ENCODE data around the gene FOXN1. TPM values are rescaled to one million over a fixed set of nuclear protein-coding genes. Genes with fewer than 3 reads are reported as not detected.

The FOXN1 gene
- total RNA-seq, 1 experiment from 2014 or later = not detected

- TF ChIP-seq PREB (CRISPR knock-in tag; IDR thresholded peaks at IDR 0.05; ENCODE audit: borderline replicate concordance) (no peak), CREM (CRISPR knock-in tag; IDR thresholded peaks at IDR 0.05) (no peak), TEAD1 (CRISPR knock-in tag; IDR thresholded peaks at IDR 0.05) (no peak), CBFB (CRISPR knock-in tag; IDR thresholded peaks at IDR 0.05; ENCODE audit: low read depth) (no peak), ZBTB21 (CRISPR knock-in tag; IDR thresholded peaks at IDR 0.05; ENCODE audit: borderline replicate concordance) (no peak), HMGA2 (CRISPR knock-in tag; IDR thresholded peaks at IDR 0.05) (no peak), NR3C1 (CRISPR knock-in tag; conservative IDR thresholded peaks at IDR 0.05; ENCODE audit: low read depth) (no peak)
Observed at GRCh38 chr17:28567604-28568003, 61.5 kb downstream of the FOXN1 start (continued).

GRCh38 chr17:28569446-28569845, 63.3 kb downstream of the FOXN1 start:
- POLR2A ChIA-PET = no interaction called here
- peak overlapping the region; percentile 27 for H3K27ac Mint-ChIP-seq
- CTCF ChIA-PET = interaction anchor here (2.6 to 4.9 kb wide), 2 partner anchors 22 to 75 kb away, joined by 10 to 26 read pairs; partner anchors contain the start of gene BLTP2
- peaks cover 20% of the 10 kb centered on the region for H3K36me3 Mint-ChIP-seq
- H3K9me3 Mint-ChIP-seq = no peaks in the 10 kb centered on the region
- H3K4me3 Mint-ChIP-seq = peak overlapping the region; percentile 91
- TF ChIP-seq ZNF512 (CRISPR knock-in tag; IDR thresholded peaks at IDR 0.05; ENCODE audit: borderline replicate concordance) (no peak), GRHL2 (CRISPR knock-in tag; IDR thresholded peaks at IDR 0.05; ENCODE audit: insufficient replicate concordance, severe bottlenecking) (no peak)
- ATAC-seq (no peak), DNase-seq (ENCODE audit: low spot score) (no peak)
- H3K4me1 Mint-ChIP-seq = peaks cover 14% of the 10 kb centered on the region
- H3K27me3 Mint-ChIP-seq (ENCODE audit: low read depth) = peaks cover 3% of the 10 kb centered on the region; the same call in 1 of the 2 replicates

GRCh38 chr17:28570716-28571360, 64.7 kb downstream of the FOXN1 start:
- Mint-ChIP-seq H3K4me1 (peaks cover 16% of the 10 kb centered on the region), H3K27ac (peak overlapping the region; percentile 87), H3K27me3 (ENCODE audit: low read depth) (peaks cover 3% of the 10 kb centered on the region; the same call in 1 of the 2 replicates), H3K4me3 (peak overlapping the region; percentile 91), H3K9me3 (no peaks in the 10 kb centered on the region), H3K36me3 (peaks cover 25% of the 10 kb centered on the region)
- DNase-seq (ENCODE audit: low spot score) (peak; percentile 55), ATAC-seq (peak; percentile 26)
- ChIA-PET POLR2A (interaction anchor here (0.7 to 1.7 kb wide), 7 partner anchors 18 to 380 kb away, joined by 3 to 8 read pairs (median 3); partner anchors contain the start of genes PHF12, POLDIP2, PROCA1 and RPL23A), CTCF (interaction anchor here (0.6 to 4.9 kb wide), 14 partner anchors 20 to 308 kb away, joined by 3 to 26 read pairs (median 5); partner anchors contain the start of genes BLTP2, RPL23A, RSKR and SDF2)
- TF ChIP-seq ZNF219 (CRISPR knock-in tag; IDR thresholded peaks at IDR 0.05; ENCODE audit: borderline replicate concordance) = 0 out of 2 replicates have a peak, but pooled peaks have one; percentile 24
- no peak for TF ChIP-seq ZNF416 (CRISPR knock-in tag; IDR thresholded peaks at IDR 0.05)
- no peak for TF ChIP-seq E2F4 (CRISPR knock-in tag; IDR thresholded peaks at IDR 0.05; ENCODE audit: borderline replicate concordance, low read depth)
- peak; percentile 85; the same call in 1 of the 2 replicates for TF ChIP-seq FOXK1 (CRISPR knock-in tag; IDR thresholded peaks at IDR 0.05)
- no peak for TF ChIP-seq MXD4 (CRISPR knock-in tag; IDR thresholded peaks at IDR 0.05; ENCODE audit: borderline replicate concordance)
- TF ChIP-seq ZNF281 (CRISPR knock-in tag; IDR thresholded peaks at IDR 0.05) = no peak
- no peak for TF ChIP-seq JAZF1 (CRISPR knock-in tag; IDR thresholded peaks at IDR 0.05)
- TF ChIP-seq ARID4B (CRISPR knock-in tag; IDR thresholded peaks at IDR 0.05; ENCODE audit: borderline replicate concordance) = peak; percentile 77; the same call in 1 of the 2 replicates
- no peak for TF ChIP-seq ZNF423 (CRISPR knock-in tag; IDR thresholded peaks at IDR 0.05)
- no peak for TF ChIP-seq MLX (CRISPR knock-in tag; IDR thresholded peaks at IDR 0.05)

Data from WTC11 (cell line).